ENCODE data around the gene ETS1.

DNA sequence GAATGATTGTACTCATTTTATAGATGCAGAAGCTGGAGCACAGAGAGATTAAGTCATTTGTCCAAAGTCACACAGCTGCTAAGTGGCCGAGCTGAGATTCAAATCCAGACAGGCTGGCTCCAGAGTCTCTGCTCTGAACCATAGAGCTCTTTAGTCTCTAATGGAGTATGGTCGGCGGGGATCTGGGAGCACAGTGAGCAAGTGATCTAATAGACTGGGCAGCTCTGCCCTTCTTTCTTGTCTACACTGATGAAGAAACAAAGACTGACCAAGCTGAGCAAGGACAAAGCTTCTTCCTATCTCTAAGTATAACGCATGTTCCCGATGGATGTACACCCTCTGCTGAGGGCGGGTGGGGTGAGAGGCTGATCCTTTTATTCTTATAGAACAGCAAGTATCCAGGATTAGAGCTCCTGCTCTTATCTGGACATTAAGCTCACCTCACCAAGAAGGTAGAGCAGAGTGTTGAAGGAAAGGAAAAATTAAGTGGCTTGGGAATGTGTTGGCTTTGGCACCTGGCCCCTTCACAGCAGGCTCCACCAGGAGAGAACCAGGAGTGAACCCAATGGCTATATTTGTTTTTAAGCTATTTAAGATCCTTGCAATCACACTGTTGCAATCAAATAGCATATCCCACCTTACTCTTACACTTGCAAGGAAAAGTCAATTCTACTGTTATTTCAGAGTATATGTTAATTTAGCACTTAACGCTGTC lies 68.7 kb downstream of the ETS1 start:
- TF ChIP-seq EZH2 (IDR thresholded peaks at IDR 0.05; ENCODE audit: borderline replicate concordance, insufficient read depth, low read length, poor library complexity, severe bottlenecking): no peak
- TF ChIP-seq POLR2AphosphoS5 (IDR thresholded peaks at IDR 0.05): no peak
- TF ChIP-seq, protein P1, sequence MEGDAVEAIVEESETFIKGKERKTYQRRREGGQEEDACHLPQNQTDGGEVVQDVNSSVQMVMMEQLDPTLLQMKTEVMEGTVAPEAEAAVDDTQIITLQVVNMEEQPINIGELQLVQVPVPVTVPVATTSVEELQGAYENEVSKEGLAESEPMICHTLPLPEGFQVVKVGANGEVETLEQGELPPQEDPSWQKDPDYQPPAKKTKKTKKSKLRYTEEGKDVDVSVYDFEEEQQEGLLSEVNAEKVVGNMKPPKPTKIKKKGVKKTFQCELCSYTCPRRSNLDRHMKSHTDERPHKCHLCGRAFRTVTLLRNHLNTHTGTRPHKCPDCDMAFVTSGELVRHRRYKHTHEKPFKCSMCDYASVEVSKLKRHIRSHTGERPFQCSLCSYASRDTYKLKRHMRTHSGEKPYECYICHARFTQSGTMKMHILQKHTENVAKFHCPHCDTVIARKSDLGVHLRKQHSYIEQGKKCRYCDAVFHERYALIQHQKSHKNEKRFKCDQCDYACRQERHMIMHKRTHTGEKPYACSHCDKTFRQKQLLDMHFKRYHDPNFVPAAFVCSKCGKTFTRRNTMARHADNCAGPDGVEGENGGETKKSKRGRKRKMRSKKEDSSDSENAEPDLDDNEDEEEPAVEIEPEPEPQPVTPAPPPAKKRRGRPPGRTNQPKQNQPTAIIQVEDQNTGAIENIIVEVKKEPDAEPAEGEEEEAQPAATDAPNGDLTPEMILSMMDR (IDR thresholded peaks at IDR 0.05; ENCODE audit: poor library complexity, severe bottlenecking): no peak
- no peak for TF ChIP-seq EP300 (conservative IDR thresholded peaks at IDR 0.05; ENCODE audit: poor library complexity, severe bottlenecking)
- no peak for TF ChIP-seq SMC3 (conservative IDR thresholded peaks at IDR 0.05; ENCODE audit: poor library complexity)
- no peak for TF ChIP-seq TAF1 (IDR thresholded peaks at IDR 0.05; ENCODE audit: low read depth)
- TF ChIP-seq, protein P2, sequence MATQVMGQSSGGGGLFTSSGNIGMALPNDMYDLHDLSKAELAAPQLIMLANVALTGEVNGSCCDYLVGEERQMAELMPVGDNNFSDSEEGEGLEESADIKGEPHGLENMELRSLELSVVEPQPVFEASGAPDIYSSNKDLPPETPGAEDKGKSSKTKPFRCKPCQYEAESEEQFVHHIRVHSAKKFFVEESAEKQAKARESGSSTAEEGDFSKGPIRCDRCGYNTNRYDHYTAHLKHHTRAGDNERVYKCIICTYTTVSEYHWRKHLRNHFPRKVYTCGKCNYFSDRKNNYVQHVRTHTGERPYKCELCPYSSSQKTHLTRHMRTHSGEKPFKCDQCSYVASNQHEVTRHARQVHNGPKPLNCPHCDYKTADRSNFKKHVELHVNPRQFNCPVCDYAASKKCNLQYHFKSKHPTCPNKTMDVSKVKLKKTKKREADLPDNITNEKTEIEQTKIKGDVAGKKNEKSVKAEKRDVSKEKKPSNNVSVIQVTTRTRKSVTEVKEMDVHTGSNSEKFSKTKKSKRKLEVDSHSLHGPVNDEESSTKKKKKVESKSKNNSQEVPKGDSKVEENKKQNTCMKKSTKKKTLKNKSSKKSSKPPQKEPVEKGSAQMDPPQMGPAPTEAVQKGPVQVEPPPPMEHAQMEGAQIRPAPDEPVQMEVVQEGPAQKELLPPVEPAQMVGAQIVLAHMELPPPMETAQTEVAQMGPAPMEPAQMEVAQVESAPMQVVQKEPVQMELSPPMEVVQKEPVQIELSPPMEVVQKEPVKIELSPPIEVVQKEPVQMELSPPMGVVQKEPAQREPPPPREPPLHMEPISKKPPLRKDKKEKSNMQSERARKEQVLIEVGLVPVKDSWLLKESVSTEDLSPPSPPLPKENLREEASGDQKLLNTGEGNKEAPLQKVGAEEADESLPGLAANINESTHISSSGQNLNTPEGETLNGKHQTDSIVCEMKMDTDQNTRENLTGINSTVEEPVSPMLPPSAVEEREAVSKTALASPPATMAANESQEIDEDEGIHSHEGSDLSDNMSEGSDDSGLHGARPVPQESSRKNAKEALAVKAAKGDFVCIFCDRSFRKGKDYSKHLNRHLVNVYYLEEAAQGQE (IDR thresholded peaks at IDR 0.05; ENCODE audit: borderline replicate concordance): no peak
- TF ChIP-seq RAD21 (conservative IDR thresholded peaks at IDR 0.05): no peak
